Measurements from ENCODE around the gene VPS18. TPM values are rescaled to one million over a fixed set of nuclear protein-coding genes. Genes with fewer than 3 reads are reported as not detected.
"Not testable (repeated sequence)": the region's sequence is repeated elsewhere in the genome, so short reads cannot be mapped to it uniquely, and the experiment has no call there.

VPS18 gene
- total RNA-seq, 2 donors from 2014 or later = 18.3 to 19.2 TPM

- TF ChIP-seq CTCF (IDR thresholded peaks at IDR 0.05) = no peak
- no peaks in the 10 kb centered on the region for H3K36me3 ChIP-seq
- no peak overlapping the region for H3K9ac ChIP-seq (ENCODE audit: low read depth in 2 of 2, low read length in 2 of 2)
- H3K27ac ChIP-seq = no peak overlapping the region
- H3K27me3 ChIP-seq = no peaks in the 10 kb centered on the region
- peaks cover 14% of the 10 kb centered on the region for H3K4me1 ChIP-seq
- intact Hi-C loops (cut with DNase I) = loop anchor here (5.0 kb wide), 1 partner anchor 37 kb away; the partner anchor contains the start of gene VPS18
- no peaks in the 10 kb centered on the region for H3K9me3 ChIP-seq
- DNase-seq = no peak
- H3K4me3 ChIP-seq = no peak overlapping the region
These were observed 38.5 kb upstream of the VPS18 start for GRCh38 chr15:40855706-40856234.

- Histone ChIP-seq H3K9ac (ENCODE audit: low read depth in 2 of 2, low read length in 2 of 2) (peak overlapping the region; percentile 26 to 81), H3K4me1 (peaks cover 14% of the 10 kb centered on the region), H3K9me3 (no peaks in the 10 kb centered on the region), H3K27me3 (no peaks in the 10 kb centered on the region), H3K4me3 (no peak overlapping the region), H3K36me3 (no peaks in the 10 kb centered on the region), H3K27ac (peak overlapping the region; percentile 85)
- TF ChIP-seq CTCF (IDR thresholded peaks at IDR 0.05) = no peak
- no peak for DNase-seq
- intact Hi-C loops (cut with DNase I) = loop anchor here (5.0 kb wide), 1 partner anchor 36 kb away; the partner anchor contains the start of gene VPS18
These were observed 37.5 kb upstream of the VPS18 start for GRCh38 chr15:40856746-40857145.

GRCh38 chr15:40857601-40858341 is 36.5 kb upstream of the VPS18 start:
- TF ChIP-seq CTCF (IDR thresholded peaks at IDR 0.05) = peak; percentile 96
- peak; percentile 94 for DNase-seq
- no peaks in the 10 kb centered on the region for H3K36me3 ChIP-seq
- H3K4me1 ChIP-seq = peaks cover 14% of the 10 kb centered on the region
- H3K27ac ChIP-seq = peak overlapping the region; percentile 85
- H3K9ac ChIP-seq (ENCODE audit: low read depth in 2 of 2, low read length in 2 of 2) = peak overlapping the region; percentile 52 to 81
- no peak overlapping the region for H3K4me3 ChIP-seq
- no peaks in the 10 kb centered on the region for H3K9me3 ChIP-seq
- intact Hi-C loops (cut with DNase I) = loop anchor here (5.0 kb wide), 1 partner anchor 35 kb away; the partner anchor contains the start of gene VPS18
- H3K27me3 ChIP-seq = no peaks in the 10 kb centered on the region

DNA sequence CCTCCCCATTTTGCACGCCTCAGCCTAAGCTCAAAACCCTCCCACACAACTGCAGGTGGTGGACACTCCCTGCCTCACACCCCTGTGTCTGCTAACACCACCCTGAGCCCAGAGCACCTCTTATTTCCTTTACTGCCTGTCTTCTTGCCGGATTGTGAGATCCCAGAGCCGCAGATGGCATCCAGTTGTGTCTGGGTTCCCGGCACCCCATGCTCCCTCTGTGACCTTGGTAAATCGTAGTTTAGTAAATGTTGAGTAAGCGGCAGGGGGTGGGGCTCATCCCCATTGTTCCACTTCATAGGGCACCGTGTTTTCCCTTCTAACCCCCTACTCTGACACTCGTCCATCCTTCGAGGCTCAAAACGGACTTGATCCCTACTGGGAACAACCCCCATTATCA is 35.5 kb upstream of the VPS18 start:
- peak overlapping the region in 1 of 2 donors; percentile 31 for H3K9ac ChIP-seq (ENCODE audit: low read depth in 2 of 2, low read length in 2 of 2)
- H3K27ac ChIP-seq = no peak overlapping the region
- peaks cover 14% of the 10 kb centered on the region for H3K4me1 ChIP-seq
- H3K9me3 ChIP-seq = no peaks in the 10 kb centered on the region
- H3K4me3 ChIP-seq = no peak overlapping the region
- no peaks in the 10 kb centered on the region for H3K36me3 ChIP-seq
- intact Hi-C loops (cut with DNase I) = loop anchor here (5.0 kb wide), 1 partner anchor 34 kb away; the partner anchor contains the start of gene VPS18
- TF ChIP-seq CTCF (IDR thresholded peaks at IDR 0.05) = no peak
- H3K27me3 ChIP-seq = no peaks in the 10 kb centered on the region
- DNase-seq = no peak

DNA sequence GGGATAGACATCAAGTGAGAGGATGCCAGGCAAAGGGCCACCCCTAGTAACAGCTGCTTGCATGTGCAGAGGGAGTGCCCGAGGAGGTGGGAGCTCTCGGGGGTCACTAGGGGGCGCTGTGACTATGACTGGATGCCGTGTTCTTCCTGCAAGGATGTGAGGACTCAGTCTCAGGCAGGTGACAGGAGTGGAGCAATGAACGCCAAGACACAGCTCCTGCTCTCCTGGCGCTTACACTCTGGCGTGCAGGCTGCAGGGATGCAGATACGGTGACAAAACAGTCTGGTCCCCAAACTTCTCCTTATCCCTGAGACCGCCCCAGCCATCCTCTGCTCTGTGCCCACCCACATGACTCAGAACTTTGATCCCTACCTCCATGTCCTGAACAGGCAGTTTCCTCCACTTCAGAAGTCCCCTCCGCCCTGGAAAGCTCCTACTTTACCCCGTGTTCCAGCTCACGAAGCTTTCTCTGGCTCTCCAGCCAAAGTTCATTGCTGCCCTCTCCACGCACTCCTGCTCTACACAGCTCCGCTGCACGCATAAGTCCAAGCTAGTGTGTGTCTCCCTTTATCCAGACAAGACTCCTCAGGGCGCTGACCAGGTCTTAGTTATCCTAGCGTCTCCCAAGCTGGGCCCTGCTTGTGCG is 34.9 kb upstream of the VPS18 start:
- H3K27ac ChIP-seq = peak overlapping the region; percentile 30
- no peaks in the 10 kb centered on the region for H3K9me3 ChIP-seq
- peak; percentile 93 for DNase-seq
- no peaks in the 10 kb centered on the region for H3K27me3 ChIP-seq
- TF ChIP-seq CTCF (IDR thresholded peaks at IDR 0.05) = peak; percentile 77
- no peaks in the 10 kb centered on the region for H3K36me3 ChIP-seq
- no peak overlapping the region for H3K4me3 ChIP-seq
- intact Hi-C loops (cut with DNase I) = loop anchor here (5.0 kb wide), 1 partner anchor 33 kb away; the partner anchor contains the start of gene VPS18
- peak overlapping the region in 1 of 2 donors; percentile 31 for H3K9ac ChIP-seq (ENCODE audit: low read depth in 2 of 2, low read length in 2 of 2)
- peaks cover 14% of the 10 kb centered on the region for H3K4me1 ChIP-seq

DNA sequence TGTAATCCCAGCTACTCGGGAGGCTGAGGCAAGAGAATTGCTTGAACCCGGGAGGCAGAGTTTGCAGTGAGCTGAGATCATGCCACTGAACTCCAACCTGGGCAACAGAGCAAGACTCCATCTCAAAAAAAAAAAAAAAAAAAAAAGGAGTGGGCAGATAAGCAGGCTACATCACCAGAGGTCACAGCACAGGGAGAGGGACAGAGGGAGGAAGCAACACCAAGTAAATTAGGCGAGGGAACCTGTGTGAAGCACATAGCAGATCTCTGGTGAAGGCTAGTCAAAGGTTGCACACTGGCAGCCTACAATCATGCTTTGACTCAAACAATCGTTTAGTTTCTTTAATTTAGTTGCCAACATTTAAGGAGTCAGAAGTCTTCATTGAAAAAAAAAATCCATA is 33.1 kb upstream of the VPS18 start:
- H3K27ac ChIP-seq = peak overlapping the region; percentile 62
- H3K27me3 ChIP-seq; H3K36me3 ChIP-seq; H3K4me3 ChIP-seq; H3K9ac ChIP-seq (ENCODE audit: low read depth in 2 of 2, low read length in 2 of 2); intact Hi-C loops (cut with DNase I); DNase-seq; H3K9me3 ChIP-seq: not testable (repeated sequence)
- H3K4me1 ChIP-seq = peaks cover 12% of the 10 kb centered on the region

Measured in colonic mucosa (tissue), 4 donors.